Measurements from ENCODE around the gene PARD6G.

DNA sequence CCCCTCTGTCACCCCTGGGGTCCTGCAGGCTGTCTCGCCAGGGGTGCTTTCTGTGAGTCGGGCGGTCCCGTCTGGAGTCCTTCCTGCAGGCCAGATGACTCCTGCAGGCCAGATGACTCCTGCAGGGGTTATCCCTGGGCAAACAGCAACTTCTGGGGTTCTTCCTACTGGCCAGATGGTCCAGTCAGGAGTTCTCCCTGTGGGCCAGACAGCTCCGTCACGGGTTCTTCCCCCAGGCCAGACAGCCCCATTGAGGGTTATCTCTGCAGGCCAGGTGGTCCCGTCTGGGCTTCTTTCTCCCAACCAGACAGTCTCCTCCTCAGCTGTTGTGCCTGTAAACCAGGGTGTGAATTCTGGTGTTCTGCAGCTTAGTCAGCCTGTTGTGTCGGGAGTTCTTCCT, 110.6 kb downstream of the PARD6G start:
- TF ChIP-seq CTCF (IDR thresholded peaks at IDR 0.05) (no peak), POLR2A (IDR thresholded peaks at IDR 0.05) (no peak)
